GM18502 (cell line): Measurements from ENCODE around the gene RPL38.
A peak's percentile ranks its signal among the peaks of the same experiment; 100 is the strongest.
"Not testable (repeated sequence)": the region's sequence is repeated elsewhere in the genome, so short reads cannot be mapped to it uniquely, and the experiment has no call there.

Experiments used
- ATAC-seq: cut with Tn5 transposase; IDR thresholded peaks from one replicate; pipeline ENCODE4 v1.9.1; 2021; ENCODE audit warnings: mild to moderate bottlenecking; ENCODE audit not compliant: unreplicated experiment, poor library complexity

Gene RPL38

DNA sequence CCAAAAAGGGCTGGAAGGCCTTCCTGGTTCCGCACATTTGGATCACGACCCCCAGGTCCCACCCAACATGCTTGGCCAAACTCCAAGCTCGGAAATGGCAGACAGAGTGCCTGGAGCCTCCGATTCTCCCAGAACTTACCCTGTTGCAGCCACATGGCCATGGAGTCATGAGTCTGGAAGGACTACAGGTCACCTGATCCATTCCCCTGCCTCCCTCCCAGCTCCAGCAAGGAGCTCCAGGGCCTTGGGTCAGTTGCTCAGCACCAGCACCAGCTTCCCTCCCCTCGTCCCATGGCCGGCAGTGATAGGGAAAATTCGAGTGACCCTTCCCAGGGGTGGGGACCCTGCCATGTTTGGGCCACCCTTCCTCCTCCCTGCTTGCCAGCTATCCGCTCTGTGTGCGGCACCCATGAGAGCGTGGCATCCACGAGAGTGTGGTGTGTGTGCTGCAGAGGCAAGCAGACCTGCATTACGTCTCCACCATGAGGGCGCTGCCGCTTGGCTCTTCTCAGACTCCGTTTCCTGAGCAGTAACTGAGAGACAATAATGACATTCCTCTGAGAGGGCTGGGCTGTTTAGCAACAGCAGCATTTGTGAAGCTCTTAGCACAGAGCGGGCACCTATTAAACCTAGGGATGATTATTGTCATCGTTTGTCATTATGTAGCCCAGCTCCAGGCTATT is 21.3 kb upstream of the RPL38 start:
- ATAC-seq: no peak

DNA sequence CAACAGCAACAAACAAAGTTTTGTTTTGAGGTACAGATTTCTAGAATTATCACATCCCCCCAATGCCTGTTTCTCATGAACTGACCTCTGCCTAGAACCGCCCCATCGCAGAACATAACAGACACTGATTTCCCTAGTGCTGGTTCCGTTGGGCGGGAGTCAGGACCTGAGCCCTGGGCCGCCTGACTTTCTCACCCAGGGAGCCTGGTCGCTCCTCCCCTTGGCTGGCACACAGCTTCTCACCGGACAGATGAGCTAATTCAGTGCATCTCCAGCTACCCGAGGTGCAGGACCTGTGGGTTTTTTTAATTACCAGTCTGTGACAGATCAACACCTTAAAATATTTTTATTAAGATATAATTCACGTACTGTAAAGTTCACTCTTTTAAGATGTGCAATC is 20.1 kb upstream of the RPL38 start:
- ATAC-seq: no peak

DNA sequence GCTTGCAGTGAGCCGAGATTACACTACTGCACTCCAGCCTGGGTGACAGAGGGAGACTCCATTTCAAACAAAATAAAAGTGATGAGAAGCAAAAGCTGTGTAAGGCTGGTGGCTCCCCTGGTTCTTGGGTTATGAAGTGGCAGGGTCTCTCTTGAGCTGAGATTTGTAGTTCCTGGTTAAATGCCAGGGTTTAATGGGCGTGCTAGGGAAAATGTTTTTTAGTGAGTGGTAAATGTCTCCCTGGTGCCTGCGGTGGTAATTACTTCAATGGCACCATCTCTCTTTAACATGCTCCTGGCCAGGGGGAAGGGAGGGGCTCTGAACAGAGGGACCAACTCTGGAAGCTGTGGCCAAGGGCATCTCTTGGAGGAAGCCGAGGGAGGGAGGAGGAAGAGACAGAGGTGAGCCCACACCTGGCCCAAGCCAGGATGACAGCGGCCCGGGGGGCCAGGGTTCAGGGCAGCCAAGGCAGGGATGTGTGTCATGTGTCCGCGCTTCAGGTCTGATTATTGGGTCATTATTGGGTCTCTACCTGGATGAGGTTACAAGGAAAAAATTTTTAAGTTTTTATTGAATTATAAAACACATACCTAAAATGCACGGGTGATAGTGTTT is 17.8 kb upstream of the RPL38 start:
- no peak for ATAC-seq

DNA sequence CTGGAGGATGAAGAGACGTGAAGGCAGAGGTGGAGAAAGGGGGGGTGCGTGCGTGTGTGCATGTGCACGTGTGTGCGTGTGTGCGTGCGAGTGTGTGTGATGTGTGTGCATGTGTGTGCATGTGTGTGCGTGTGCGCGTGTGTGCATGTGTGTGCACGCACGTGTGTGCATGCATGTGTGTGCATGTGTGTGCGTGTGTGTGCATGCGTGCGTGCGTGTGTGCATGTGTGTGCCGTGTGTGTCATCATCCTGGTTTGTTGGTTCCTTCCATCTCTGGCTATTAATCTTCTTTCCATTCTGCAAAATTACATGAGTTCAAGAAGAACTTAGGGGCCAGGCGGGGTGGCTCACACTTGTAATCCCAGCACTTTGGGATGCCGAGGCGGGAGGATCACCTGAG is 17.0 kb upstream of the RPL38 start:
- no peak for ATAC-seq

DNA sequence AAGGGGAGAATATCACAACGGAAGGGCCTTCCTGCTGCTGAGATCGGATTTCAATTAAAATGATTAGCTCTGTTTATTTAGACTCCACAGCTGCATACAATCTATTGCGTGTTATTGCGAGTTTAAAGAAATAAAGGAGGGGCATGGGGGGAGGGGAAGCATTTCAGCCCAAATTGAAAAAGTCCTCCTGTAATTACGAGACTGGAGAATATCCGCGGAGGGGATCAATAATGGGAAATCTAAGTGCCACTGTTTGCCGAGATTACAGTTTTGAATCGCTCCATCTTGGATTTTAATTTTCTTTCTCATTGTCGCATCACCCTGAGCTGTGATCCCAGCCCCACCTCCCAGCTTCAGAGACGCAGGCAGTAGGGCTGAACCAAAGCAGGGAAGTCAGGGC is 15.7 kb upstream of the RPL38 start:
- ATAC-seq: no peak

DNA sequence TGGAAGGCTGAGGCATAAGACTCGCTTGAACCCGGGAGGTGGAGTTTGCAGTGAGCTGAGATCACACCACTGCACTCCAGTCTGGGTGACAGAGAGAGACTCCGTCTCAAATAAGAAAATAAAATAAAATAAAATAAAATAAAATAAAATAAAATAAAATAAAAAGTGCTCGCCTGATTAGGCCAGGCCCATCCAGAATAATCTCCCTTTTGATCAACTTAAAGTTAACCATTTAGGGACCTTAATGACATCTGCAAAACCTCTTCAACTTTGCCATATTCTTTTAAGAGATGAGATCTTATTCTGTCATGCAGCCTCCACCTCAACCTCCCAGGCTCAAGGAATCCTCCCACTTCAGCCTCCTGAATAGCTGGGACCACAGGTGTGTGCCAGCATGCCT is 14.8 kb upstream of the RPL38 start:
- ATAC-seq: not testable (repeated sequence)

DNA sequence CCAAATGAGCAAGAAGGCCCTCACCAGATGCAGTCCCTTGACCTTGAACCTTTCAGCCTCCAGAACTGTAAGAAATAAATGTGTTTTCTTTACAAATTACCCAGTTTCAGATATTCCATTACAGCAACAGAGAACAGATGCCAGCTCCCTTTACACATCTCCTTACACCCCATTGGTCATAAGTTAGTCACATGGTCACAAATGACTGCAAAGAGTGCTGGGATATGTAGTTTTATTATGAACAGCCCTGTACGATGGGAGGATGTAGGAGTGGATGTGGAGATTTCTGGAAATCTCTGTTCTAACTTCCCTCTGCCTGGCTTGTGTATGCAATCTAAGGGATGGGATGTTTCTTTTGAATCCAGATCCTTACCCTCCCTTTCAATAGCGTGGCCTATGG is 13.3 kb upstream of the RPL38 start:
- peak; percentile 73 for ATAC-seq

DNA sequence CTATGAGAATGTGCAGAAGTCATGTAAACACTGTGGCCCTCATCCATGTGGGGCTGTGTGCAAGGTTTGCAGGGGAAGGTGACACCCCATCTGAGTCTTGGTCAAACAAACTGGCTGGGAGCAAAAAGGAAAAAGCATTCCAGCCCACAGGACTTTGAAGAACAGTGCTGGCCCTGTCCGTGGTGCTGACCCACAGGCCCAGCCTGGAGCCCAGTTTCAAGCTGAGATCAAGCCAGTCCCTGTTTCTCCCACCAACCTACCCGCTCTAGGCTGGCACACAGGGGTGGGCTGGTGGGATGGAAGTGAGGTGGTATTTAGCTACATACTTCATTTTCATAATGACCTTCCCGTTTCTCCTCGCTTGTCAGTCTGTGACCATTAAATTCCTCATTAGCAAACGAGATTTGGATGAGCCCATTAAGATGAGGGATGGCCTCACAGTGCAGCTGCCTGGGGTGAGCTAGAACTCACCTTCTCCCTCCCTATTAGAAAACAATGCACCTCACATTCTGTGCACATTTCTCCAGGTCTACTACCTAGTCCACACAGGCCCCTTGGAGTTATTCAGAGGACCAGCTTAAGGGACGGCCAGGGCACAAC is 12.6 kb upstream of the RPL38 start:
- no peak for ATAC-seq

DNA sequence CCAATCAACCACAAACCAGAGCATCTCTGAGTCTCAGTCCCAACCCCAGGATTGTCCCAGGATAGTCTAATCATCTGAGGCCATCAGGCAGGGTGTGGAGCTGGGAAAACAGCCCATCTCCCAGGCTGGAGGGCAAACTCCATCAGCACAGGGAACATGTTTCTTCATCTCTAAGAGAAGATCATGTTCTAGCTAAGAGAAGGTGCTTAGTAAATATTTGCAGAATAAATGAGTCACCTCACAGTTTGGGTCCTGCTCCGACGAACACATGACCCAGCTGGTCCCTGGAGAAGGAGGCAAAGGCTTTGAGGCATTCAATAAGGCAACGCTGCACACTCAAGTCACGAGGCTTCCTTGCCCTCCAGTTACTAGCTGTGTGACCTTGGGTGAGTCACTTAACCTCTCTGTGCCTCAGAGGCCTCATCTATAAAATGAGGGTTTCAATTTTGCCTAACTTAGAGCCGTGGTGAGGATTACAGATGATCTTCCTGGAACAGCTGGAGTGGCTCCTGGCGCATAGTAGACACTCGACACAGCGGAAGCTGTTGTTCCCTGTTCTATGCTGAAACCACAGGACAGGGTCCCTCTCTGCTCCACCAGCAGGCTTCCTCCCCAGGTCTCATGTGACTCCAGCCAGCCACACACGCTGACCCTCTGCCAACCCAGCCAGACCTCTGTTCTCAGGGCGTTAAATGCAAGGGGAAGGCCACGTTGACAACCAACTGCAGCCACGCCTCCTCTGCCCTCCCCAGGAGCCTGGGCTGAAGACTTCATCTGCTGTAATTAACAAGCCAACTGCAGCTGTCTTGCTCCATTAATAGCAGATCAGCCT is 10.3 kb upstream of the RPL38 start:
- ATAC-seq: no peak

DNA sequence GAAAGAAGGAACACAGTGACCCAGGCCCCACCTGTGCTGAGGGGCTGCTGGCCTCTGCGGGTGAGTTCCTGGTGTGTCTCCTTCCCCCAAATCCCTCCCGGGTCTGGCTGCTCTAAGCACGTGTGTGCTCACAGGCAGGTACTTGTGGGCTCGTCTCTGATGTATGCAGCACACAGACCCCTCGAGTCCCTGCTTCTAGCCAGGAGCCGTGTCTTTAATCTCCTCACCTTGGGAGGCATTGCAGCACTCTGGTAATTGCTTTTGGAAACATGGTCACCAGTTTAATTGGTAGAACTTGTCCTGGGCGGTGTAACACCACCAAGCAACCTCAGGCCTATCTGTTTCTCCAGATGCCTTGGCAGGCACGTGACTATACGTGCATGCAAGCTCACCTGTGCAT is 8.8 kb upstream of the RPL38 start:
- no peak for ATAC-seq

DNA sequence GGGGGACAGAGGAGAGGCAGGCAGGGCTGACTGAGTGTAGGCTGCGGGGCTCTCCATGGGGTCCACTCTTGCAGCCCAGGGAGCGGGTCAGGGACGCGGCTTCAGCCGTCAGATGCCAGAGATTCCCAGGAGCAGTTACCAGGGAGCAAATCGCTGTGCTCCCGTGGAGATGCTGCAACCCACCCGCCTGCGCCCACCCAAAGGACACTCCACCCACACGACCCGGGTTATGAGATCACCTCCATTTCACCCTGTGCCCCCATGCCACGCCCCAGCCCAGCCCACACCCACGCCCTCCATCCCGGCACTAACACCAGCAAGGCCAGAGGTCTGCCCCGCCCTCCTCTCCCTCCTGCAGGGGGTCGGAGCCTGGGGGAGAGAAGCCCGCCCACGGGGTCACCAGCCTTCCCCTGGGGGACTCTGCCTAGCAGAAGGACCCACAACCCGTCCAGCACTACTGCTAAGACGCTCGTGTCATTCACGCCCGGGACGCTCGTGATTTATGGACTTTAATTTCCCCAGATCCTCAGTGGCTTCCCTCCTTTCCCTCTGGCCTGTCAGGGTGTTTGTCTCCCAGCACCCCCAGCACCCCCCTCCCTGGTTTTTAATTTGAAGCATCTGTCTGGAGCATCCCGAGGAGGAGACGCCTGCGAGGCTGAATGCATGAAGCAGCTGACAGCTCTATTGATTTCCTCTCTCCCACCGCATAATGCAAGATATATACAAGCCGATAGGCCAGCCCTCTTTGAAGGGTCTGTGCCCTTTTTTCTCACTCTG is 6.7 kb upstream of the RPL38 start:
- no peak for ATAC-seq

DNA sequence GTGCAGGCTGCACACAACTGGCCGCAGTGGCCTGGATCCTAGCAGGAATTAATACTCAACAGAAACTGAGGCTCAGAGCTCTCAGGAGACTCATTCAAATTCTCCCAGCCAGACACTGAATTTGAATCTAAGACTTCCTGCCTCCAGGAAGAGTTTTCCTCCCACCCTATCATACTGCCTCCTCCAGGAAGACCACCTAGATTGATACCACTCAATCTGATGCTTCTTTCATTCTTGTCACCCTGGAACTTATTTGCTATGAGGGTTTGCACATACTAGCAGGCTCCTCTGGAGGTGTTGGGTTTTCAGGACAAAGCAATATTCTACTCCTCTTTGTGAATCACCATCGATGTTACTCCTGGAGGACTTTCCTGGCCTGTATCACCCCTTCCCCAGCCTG is 5.7 kb upstream of the RPL38 start:
- no peak for ATAC-seq

DNA sequence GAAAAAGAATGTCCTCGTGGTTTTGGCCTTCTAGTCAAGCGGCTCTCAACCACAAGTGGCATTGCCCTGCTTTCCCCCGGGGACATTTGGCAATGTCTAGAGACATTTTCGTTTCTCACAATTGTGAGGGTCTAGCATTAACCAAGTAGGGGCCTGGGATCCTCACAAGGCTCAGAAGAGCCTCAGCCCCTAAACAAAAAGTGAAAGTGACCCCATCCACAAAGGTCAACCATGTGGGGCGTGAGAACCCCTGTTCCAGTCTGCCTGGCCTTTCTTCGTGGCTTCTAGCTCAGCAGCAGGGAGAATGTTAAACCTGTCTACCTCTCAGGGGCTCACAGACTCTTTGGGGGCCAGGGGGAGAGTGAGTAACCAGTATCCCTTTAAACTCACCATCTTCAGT is 4.8 kb upstream of the RPL38 start:
- no peak for ATAC-seq

DNA sequence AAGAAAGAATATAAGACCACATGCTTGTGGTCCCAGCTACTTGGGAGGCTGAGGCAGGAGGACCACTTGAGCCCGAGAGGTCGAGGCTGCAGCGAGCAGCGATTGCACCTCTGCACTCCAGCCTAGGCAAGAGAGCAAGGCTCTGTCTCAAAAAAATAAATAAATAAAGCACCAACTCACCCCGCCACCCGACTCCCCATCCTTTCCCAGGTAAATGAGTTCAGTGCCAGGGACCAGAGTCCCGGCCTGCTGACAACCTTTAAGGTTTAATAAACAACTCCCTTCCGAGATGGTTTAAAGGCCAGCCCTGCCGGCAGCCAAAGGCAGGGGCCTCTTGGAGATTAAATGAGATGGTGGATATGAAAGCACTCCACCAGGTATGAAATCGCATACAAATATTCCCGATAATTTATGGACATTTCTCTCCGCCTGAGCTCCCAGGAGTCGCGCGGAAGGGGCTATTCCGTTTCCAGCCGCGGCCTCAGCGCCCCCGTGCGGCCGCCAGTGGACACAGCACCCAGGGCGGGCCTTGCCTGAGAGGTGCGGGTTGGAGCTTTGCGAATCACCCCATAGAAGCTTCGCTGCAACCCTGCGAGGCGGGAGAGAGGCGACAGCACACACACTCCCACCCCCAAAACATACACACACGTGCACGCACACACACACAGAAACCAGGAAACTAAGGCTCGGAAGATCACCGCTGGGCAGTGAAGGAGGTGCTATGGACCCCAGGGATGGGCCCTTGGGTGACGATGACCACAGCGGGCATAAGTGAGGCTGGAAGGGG is 4.0 kb upstream of the RPL38 start:
- ATAC-seq: no peak

DNA sequence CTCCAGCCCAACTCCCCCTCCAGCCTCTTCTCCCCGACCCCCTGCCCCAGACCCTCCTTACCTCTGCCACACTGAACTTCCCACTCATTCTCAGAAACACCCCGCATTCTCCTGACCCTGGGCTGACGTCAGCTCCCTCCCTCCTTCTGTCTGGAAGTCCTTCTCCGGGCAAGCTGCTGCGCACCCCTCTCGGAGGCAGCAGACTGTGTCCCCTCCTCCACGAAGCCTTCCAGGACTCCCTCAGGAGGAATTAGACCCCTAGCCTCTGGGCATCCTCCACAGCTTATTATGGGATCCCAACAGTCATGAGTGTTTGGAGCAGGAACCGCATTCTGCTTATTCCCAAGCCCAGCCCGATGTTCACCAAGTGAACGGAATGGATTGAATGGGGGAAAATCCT is 3.4 kb upstream of the RPL38 start:
- no peak for ATAC-seq

DNA sequence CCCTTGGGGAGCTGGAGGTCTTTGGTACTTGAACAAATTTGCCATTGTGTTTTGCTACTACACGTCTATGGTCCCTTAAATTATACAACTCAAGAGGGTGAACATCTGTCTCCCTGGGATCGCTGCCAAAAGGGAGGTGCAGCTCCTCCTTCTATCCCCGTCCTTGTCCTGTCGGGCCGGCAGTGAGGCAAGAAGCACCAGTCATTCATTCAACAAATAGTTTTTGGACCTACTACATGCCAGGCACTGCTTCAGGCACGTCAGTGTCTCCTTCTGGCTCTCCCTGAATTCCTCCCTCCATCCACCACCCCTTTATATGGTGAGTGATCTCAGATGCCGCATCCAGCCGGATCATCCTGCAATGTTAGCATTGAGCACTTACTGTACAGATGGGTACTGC is 2.2 kb upstream of the RPL38 start:
- ATAC-seq: no peak

DNA sequence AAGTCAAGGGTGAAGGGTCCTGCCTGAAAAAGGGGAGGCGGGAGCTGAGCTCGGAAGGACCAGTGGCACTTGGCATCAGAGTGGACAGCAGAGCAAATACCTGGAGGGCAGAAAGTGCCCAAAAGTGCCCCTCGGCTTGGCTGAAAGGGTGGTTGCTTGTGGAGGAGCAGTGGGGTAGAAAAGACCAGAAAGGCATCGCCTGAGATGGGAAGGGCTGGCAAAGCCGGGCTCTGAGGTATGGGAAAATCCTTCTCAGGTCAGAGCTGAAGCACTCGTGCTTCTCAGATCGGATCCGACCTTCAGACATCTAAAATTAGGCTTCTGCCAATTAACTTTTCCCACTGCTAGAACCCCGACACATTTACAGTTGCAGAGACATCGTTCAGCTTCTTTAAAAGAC is 1.5 kb upstream of the RPL38 start:
- ATAC-seq: no peak

DNA sequence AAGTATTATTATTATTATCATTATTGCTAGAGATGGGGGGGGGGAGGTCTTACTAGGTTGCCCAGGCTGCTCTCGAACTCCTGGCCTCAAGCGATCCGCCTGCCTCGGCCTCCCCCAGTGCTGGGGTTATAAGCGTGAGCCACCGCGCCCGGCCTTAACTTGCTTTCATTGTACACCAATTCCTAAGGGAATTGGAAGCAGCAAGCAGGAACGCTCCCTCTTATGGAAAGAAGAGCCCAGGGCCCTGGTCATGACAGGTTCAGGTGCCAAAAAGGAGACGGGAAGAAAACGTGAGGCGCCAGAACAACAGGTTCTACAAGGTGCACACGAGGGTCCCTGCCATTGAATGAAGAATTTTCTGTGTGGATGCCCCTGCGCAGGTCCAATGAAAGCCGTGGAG is 540 bp upstream of the RPL38 start:
- ATAC-seq: no peak

DNA sequence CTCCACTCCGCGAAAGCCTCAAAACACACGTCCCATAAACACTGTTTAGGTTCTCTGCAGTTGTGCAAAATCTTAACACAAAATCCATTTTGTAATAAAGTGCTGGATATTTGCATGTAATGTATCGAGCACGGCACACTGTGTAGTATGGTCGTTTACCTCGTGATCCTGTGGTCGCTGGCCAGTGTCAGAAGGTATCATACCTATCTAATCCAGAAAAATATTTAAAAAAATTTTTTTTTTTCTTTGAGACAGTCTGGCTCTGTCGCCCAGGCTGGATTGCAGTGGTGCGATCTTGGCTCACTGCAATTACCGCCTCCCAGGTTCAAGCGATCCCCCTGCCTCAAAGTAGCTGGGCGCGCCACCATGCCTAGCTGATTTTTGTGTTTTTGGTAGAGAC is 996 bp downstream of the RPL38 start:
- ATAC-seq: no peak

DNA sequence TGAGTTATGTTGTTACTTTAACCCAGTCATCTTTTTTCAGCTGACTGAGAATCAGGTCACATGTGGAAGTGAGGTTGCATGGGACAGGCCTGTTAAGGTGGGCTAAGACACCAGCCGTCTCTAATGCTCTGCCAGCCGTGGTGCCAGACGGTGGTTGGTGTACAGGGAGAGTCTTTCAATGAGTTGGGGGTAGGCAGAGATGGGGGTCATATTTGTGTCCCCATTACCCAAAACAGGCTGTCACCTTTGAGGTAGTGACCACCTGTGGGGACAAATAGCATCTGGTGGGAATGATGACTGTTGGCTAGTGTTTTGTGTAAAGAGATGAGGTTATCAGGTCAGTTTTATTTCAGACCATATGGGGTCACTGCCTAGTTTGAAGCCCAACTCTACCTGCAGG is 1.8 kb downstream of the RPL38 start:
- ATAC-seq: no peak
